Fibroblast of skin of left biceps (primary cell): Measurements from ENCODE around the gene ADH1C.
"Not testable (repeated sequence)": the region's sequence is repeated elsewhere in the genome, so short reads cannot be mapped to it uniquely, and the experiment has no call there.

Experiments used
- DNase-seq, 2 experiments: peaks; one replicate each; pipeline ENCODE4 v3.0.0-alpha.2; 2013; ENCODE audit warnings: low read depth in 2 of 2

Gene ADH1C

GRCh38 chr4:99352602-99353537 lies at the start of gene ADH1C:
Gene ADH1C (minus strand): TSS chr4:99352746. CDS start chr4:99352675, 71 bp downstream.
- DNase-seq, result no peak

GRCh38 chr4:99400831-99401230 lies 48.3 kb upstream of the ADH1C start:
- DNase-seq, result no peak

GRCh38 chr4:99399017-99399416 lies 46.5 kb upstream of the ADH1C start:
- no peak for DNase-seq

GRCh38 chr4:99395595-99396364 lies 43.2 kb upstream of the ADH1C start:
- no peak for DNase-seq

GRCh38 chr4:99394896-99395295 lies 42.4 kb upstream of the ADH1C start:
- no peak for DNase-seq

GRCh38 chr4:99390055-99390454 lies 37.5 kb upstream of the ADH1C start:
- no peak for DNase-seq

- no peak for DNase-seq
Measured at GRCh38 chr4:99389606-99390005, 37.1 kb upstream of the ADH1C start.

GRCh38 chr4:99383833-99384392 lies 31.4 kb upstream of the ADH1C start:
- DNase-seq, result peak; percentile 92 to 93

- DNase-seq, result no peak
Measured at GRCh38 chr4:99383399-99383798, 30.9 kb upstream of the ADH1C start.

- no peak for DNase-seq
Measured at GRCh38 chr4:99382745-99383360, 30.3 kb upstream of the ADH1C start.

GRCh38 chr4:99381588-99382175 lies 29.1 kb upstream of the ADH1C start:
- DNase-seq, result no peak

- no peak for DNase-seq
Measured at GRCh38 chr4:99379571-99379970, 27.0 kb upstream of the ADH1C start.

- no peak for DNase-seq
Measured at GRCh38 chr4:99378876-99379275, 26.3 kb upstream of the ADH1C start.

GRCh38 chr4:99377341-99377740 lies 24.8 kb upstream of the ADH1C start:
- peak; percentile 42 to 58 for DNase-seq

GRCh38 chr4:99372464-99372863 lies 19.9 kb upstream of the ADH1C start:
- not testable (repeated sequence) for DNase-seq

GRCh38 chr4:99367817-99368216 lies 15.3 kb upstream of the ADH1C start:
- not testable (repeated sequence) for DNase-seq

GRCh38 chr4:99366491-99366890 lies 13.9 kb upstream of the ADH1C start:
- DNase-seq, result no peak

GRCh38 chr4:99362768-99363167 lies 10.2 kb upstream of the ADH1C start:
- DNase-seq, result no peak

GRCh38 chr4:99361899-99362275 lies 9.3 kb upstream of the ADH1C start:
- DNase-seq, result no peak

GRCh38 chr4:99361268-99361898 lies 8.8 kb upstream of the ADH1C start:
- DNase-seq, result no peak
